IPS-18a (cell line): ENCODE data around the gene ACLY.
"Not testable (repeated sequence)": the region's sequence is repeated elsewhere in the genome, so short reads cannot be mapped to it uniquely, and the experiment has no call there.

Experiments used
- H3K27ac ChIP-seq: one replicate; pipeline ENCODE4 v1.5.1; 2013; ENCODE audit warnings: low read length
- H3K27me3 ChIP-seq: one replicate; pipeline ENCODE4 v1.6.1; 2013; ENCODE audit warnings: mild to moderate bottlenecking, low read length; ENCODE audit not compliant: control insufficient read depth, insufficient read depth
- H3K36me3 ChIP-seq: one replicate; pipeline ENCODE4 v1.6.1; 2013; ENCODE audit warnings: low read depth, low read length; ENCODE audit not compliant: control insufficient read depth
- H3K4me1 ChIP-seq: one replicate; pipeline ENCODE4 v1.6.1; 2013; ENCODE audit warnings: low read depth, low read length; ENCODE audit not compliant: control insufficient read depth
- H3K4me3 ChIP-seq: one replicate; pipeline ENCODE4 v1.5.1; 2013; ENCODE audit warnings: low read length
- H3K9ac ChIP-seq: one replicate; pipeline ENCODE4 v1.6.1; 2013; ENCODE audit warnings: mild to moderate bottlenecking, low read length, moderate library complexity
- H3K9me3 ChIP-seq: one replicate; pipeline ENCODE4 v1.6.1; 2013; ENCODE audit warnings: low read depth, low read length; ENCODE audit not compliant: control insufficient read depth

ACLY gene

DNA sequence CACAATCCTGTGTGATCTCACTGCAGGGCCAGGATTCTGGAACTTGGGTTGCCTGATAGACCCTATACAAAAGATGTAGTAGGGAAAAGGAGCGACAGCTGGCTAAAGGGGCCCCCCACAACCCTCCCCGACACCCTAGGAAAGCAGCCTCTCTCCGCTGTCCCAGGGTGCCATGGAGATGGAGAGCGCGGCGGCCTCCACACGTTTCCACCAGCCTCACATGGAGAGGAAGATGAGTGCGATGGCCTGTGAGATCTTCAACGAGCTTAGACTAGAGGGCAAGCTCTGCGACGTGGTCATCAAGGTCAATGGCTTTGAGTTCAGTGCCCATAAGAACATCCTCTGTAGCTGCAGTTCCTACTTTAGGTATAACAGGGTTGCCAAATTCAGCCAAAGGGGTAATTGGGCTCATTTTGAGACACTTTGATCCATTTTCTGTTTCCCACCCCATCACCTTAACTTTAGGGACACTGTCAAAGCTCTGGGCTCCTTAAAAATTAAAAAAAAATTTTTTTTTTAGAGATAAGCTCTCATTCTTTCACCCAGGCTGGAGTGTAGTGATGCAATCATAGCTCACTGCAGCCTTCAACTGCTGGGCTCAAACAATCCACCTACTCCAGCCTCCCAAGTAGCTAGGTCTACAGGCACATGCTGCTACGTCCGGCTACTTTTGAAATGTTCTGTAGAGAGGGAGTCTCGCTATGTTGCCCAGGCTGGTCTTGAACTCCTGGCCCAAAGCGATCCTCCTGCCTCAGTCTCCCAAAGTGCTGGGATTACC lies 80.8 kb downstream of the ACLY start, which contains the start of gene KLHL10:
KLHL10 (plus strand) TSS at position 65 of the 778 bp plus-strand sequence; CDS start at position 173, 108 bp downstream.
- H3K4me1 ChIP-seq, result peaks cover 5% of the 10 kb centered on the region
- peaks cover 11% of the 10 kb centered on the region for H3K36me3 ChIP-seq
- peak within 1 kb of the TSS; percentile 79 for H3K4me3 ChIP-seq
- H3K27me3 ChIP-seq, result peaks cover 7% of the 10 kb centered on the region
- H3K27ac ChIP-seq, result no peak within 1 kb of the TSS
- no peak within 1 kb of the TSS for H3K9ac ChIP-seq
- no peaks in the 10 kb centered on the region for H3K9me3 ChIP-seq

DNA sequence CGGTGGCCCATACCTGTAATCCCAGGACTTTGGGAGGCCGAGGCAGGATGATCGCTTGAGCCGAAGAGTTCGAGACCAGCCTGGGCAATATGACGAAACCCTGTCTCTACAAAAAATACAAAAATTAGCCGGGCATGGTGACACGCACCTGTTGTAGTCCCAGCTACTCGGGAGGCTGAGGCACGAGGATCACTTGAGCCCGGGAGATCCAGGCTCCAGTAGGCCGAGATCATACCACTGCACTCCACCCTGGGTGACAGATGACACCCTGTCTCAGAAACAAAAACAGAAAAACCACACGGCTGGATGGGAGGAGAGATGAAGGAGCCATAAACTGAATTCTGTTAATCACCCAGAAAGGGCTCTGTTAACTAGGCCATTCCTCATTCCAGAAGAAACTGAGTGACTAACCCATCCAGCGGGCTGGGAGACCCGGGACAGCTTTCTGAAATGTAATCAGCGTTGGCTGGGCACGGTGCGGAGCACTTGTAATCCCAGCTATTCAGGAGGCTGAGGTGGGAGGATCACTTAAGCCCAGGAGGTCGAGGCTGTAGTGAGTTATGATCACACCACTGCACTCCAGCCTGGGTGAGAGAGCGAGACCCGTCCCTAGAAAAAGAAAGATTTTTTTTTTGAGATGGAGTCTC lies 82.1 kb downstream of the ACLY start:
- Histone ChIP-seq H3K4me3 (peak overlapping the region; percentile 79), H3K9me3 (no peaks in the 10 kb centered on the region), H3K27ac (no peak overlapping the region), H3K36me3 (peaks cover 19% of the 10 kb centered on the region), H3K4me1 (peaks cover 5% of the 10 kb centered on the region), H3K27me3 (peaks cover 7% of the 10 kb centered on the region), H3K9ac (no peak overlapping the region)

DNA sequence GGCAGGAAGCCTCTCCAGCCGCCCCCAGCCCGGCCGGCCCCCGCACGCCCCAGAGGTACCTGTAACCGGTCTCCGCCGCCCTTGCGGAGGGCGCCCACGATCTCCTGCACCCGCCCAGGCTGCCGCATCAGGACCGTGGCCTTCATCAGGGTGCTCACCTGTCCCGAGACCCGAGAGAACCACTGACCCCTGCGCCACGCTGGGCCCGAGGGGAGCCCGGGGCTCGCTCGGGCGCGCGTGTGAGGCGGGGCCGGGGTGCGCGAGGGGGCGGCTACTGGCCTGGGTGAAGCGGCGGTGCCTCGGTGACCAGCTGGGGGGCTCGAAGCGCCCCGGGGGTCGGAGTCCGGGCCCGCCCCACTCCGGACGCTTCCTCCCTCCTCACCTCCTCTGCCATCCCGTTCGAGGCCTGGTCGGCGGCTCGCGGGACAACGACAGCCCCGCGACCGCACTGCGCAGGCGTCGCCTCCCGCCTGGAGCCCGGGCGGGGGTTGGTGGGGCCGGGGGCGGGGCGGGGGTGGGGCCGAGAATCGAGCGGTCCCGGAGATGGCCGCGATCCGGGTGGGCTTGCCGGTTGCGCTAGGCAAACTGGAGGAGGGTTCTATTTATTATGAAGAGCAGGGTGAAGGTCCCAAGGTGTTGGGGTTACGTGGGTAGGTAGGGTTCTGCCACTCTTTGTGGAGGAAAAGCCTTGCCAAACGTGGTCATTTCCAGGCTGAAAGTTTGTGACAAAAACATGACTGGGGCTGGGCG lies 82.8 kb downstream of the ACLY start, which contains the start of gene NT5C3B:
NT5C3B (minus strand) TSS at position 433 of the 750 bp plus-strand sequence; CDS start at position 394, 39 bp downstream.
- Histone ChIP-seq H3K4me1 (peaks cover 5% of the 10 kb centered on the region), H3K9ac (peak within 1 kb of the TSS; percentile 69), H3K36me3 (peaks cover 19% of the 10 kb centered on the region), H3K27ac (no peak within 1 kb of the TSS), H3K27me3 (peaks cover 7% of the 10 kb centered on the region), H3K4me3 (peak within 1 kb of the TSS; percentile 79), H3K9me3 (no peaks in the 10 kb centered on the region)

DNA sequence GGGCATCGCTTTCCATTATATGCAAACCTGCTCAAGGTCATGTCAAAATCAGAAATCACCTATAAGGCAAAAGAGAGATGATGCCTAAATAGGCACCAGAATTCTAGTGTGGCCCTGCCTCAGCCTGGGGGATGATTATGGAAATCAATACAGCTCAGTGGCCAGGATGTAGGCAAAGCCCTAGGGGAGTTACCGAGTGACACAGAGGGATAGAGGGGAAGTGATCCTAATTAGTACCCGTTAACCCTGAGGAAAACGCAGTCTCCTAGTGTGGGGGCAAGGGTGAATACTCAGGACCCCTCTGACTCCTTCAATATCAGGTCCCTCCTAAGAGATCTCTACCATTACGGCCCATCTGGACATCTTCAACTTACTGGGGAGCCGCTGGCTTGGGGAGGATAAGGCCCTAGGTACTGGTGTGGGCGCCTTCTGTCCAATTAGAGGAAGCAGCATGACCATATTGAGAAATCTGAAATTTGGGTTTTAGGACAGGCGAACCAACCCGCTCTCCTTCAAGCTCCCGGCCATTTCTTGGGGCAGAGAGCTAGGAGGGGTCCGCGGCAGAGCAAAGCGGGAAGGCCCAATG lies 83.4 kb downstream of the ACLY start:
- Histone ChIP-seq H3K9ac (peak overlapping the region; percentile 69), H3K27ac (no peak overlapping the region), H3K9me3 (no peaks in the 10 kb centered on the region), H3K4me3 (peak overlapping the region; percentile 79), H3K4me1 (peaks cover 5% of the 10 kb centered on the region), H3K27me3 (peaks cover 7% of the 10 kb centered on the region), H3K36me3 (peaks cover 25% of the 10 kb centered on the region)

DNA sequence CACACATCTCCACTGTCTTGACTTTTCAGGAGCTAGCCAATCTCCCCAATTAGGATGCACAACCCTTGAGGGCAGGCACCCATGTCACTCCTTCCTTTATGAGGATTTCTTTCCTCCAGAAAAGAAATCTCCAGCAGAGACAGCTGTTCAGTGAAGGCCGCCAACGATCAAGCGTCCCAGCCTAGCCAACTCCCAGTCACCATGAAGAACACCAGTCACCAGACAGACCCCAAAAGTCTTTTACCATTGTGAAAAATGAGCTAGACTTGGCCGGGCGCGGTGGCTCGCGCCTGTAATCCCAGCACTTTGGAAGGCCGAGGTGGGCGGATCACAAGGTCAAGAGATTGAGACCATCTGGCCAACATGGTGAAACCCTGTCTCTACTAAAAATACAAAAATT lies 88.8 kb downstream of the ACLY start:
- H3K4me1 ChIP-seq, H3K9ac ChIP-seq, H3K9me3 ChIP-seq, H3K27me3 ChIP-seq, H3K4me3 ChIP-seq, H3K27ac ChIP-seq: not testable (repeated sequence)
- peaks cover 57% of the 10 kb centered on the region for H3K36me3 ChIP-seq

DNA sequence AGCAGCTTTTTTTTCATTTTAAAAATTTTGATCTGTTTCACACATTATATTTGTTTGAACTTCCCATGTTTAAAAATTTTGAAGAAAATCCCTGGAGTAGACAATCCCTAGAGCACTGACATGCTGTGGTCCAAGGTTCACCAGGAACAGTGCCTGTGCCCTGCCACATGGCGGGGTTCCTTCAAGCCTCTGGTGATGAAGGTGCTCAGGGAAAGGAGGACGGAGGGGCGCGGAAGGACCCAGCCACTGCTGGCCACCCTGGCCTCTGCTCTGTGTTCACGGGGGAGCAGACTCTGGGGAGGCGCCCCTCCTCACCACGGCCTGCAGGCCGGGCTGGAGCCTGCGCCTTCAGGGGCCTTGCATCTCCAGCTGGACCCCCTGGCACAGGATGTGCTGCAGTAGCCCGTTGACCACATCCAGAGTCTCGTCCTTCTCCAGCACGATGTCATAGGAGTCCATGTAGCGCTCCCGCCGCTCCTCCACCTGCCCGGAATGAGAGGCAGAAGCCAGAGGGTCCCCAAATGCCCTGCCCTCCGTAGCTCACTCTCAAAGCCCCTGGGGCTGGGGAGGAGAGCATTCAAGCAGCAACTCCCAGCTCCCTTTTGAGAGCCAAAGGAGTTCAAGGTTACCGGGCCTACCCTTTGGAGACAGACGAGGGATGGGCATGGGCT lies 93.4 kb downstream of the ACLY start:
- no peak overlapping the region for H3K9ac ChIP-seq
- H3K27ac ChIP-seq, result no peak overlapping the region
- no peaks in the 10 kb centered on the region for H3K4me1 ChIP-seq
- peaks cover 41% of the 10 kb centered on the region for H3K36me3 ChIP-seq
- H3K4me3 ChIP-seq, result no peak overlapping the region
- no peaks in the 10 kb centered on the region for H3K9me3 ChIP-seq
- no peaks in the 10 kb centered on the region for H3K27me3 ChIP-seq

DNA sequence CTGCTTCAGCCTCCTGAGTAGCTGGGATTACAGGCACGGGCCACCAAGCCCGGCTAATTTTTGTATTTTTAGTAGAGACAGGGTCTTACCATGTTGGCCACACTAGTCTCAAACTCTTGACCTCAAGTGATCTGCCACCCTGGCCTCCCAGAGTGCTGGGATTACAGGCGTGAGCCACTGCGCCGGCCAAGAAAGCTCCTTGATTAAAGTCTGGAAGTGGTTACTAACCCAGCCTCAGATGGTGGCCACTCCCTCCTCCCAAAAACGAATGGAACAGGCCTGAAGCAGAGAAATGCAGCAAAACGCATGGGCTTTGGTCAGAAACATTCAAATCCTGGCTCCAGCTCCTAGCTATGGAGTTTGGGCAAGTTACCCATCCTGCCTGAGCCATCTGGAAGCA lies 94.7 kb downstream of the ACLY start:
- Histone ChIP-seq H3K9me3 (no peaks in the 10 kb centered on the region), H3K9ac (no peak overlapping the region), H3K36me3 (peaks cover 34% of the 10 kb centered on the region), H3K27me3 (no peaks in the 10 kb centered on the region), H3K27ac (no peak overlapping the region), H3K4me1 (peaks cover 7% of the 10 kb centered on the region), H3K4me3 (no peak overlapping the region)

DNA sequence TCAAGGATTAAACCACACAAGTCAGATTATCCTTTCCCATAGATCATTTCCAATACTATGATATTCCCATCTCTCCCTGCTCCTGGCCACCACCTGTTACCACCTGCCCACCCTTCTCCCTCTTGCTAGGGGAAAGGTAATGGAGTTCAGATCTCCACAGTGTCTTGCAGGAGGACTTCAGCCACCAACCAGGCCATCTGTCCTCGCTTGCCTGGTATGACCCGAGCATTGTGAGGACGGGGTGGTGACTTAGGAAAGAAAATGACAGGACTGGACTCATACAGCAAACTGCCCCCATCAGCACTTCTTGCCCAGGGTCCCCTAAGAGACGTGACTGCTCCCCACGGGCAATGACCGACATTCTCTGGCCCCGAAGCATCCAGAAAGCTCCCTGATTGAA lies 95.2 kb downstream of the ACLY start:
- H3K27ac ChIP-seq, result no peak overlapping the region

DNA sequence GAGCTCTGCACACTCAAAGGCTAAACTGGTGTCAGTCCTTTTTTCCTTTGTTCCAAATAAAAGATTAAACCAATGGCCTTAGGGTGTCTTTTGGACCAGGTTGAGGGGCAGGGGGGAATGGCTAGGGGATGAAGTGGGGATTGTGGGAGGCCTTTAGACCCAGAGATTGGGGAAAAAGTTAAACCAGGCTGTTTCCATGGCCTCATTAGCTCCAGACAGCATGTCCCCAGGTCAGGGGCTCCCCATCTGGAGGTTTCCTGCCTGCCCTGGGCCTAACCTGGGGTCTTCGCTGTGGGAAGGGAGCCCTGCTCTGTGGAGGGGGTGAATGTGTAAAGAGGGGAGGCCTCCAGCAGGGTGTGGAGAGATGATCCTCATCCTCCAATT lies 95.6 kb downstream of the ACLY start:
- H3K36me3 ChIP-seq, result peaks cover 29% of the 10 kb centered on the region

More for the DNA sequence above, 95.2 kb downstream of the ACLY start:
- Histone ChIP-seq H3K4me1 (peaks cover 10% of the 10 kb centered on the region), H3K4me3 (no peak overlapping the region), H3K27me3 (no peaks in the 10 kb centered on the region), H3K9me3 (no peaks in the 10 kb centered on the region), H3K9ac (no peak overlapping the region), H3K36me3 (peaks cover 29% of the 10 kb centered on the region)

DNA sequence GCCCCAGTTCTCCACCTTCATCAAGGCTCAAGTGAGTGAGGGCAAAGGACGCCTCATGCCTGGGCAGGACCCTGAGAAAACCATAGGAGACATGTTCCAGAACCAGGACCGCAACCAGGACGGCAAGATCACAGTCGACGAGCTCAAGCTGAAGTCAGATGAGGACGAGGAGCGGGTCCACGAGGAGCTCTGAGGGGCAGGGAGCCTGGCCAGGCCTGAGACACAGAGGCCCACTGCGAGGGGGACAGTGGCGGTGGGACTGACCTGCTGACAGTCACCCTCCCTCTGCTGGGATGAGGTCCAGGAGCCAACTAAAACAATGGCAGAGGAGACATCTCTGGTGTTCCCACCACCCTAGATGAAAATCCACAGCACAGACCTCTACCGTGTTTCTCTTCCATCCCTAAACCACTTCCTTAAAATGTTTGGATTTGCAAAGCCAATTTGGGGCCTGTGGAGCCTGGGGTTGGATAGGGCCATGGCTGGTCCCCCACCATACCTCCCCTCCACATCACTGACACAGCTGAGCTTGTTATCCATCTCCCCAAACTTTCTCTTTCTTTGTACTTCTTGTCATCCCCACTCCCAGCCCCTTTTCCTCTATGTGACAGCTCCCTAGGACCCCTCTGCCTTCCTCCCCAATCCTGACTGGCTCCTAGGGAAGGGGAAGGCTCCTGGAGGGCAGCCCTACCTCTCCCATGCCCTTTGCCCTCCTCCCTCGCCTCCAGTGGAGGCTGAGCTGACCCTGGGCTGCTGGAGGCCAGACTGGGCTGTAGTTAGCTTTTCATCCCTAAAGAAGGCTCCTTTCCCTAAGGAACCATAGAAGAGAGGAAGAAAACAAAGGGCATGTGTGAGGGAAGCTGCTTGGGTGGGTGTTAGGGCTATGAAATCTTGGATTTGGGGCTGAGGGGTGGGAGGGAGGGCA lies 96.3 kb downstream of the ACLY start:
- Histone ChIP-seq H3K27ac (no peak overlapping the region), H3K4me1 (peaks cover 10% of the 10 kb centered on the region), H3K9me3 (no peaks in the 10 kb centered on the region), H3K27me3 (no peaks in the 10 kb centered on the region), H3K9ac (no peak overlapping the region), H3K4me3 (no peak overlapping the region), H3K36me3 (peaks cover 23% of the 10 kb centered on the region)

More for the DNA sequence above, 95.6 kb downstream of the ACLY start:
- H3K27ac ChIP-seq, result no peak overlapping the region
- no peak overlapping the region for H3K9ac ChIP-seq
- no peaks in the 10 kb centered on the region for H3K9me3 ChIP-seq
- H3K27me3 ChIP-seq, result no peaks in the 10 kb centered on the region
- H3K4me1 ChIP-seq, result peaks cover 10% of the 10 kb centered on the region
- no peak overlapping the region for H3K4me3 ChIP-seq
